K562 (cell line): ENCODE results near the gene MASP1. TPM values are rescaled to one million over a fixed set of nuclear protein-coding genes. Genes with fewer than 3 reads are reported as not detected.

Source experiments
- ATAC-seq: fragments of 200-7000 bp; cut with Tn5 transposase; 3 replicates; pipeline ENCODE4 v1.9.1; 2020; ENCODE audit warnings: moderate library complexity
- BruUV-seq: library from RNA; stranded (reverse); fragments of 400-500 nt; replicated peaks from 2 replicates; lab custom pipeline; 2021; lab: Mats Ljungman, UMichigan
- CTCF ChIA-PET: fragments of 300-600 bp; formaldehyde crosslinking; extraction: SDS; loops from one replicate; lab custom pipeline; 2021; ENCODE audit warnings: low intra/inter-chr PET ratio; lab: Yijun Ruan, JAX
- POLR2A ChIA-PET: fragments of 300-600, 350-650 bp; sonication (Branson Sonifier 250); formaldehyde crosslinking; extraction: SDS; loops from one replicate; lab custom pipeline; 2021; ENCODE audit warnings: antibody characterized with exemption, inconsistent platforms; lab: Yijun Ruan, JAX
- DNase-seq, 4 experiments: peaks; one replicate each; pipeline versions ENCODE4 v3.0.0 to v3.0.0-alpha.2; 2011 to 2018; ENCODE audit warnings: low spot score in 3 of 4, mixed read lengths in 3 of 4; ENCODE audit errors: extremely low read depth in 1 of 4
- FAIRE-seq: peaks from 2 replicates; lab custom pipeline; 2011; peaks lifted over from hg19 to GRCh38; lab: Jason Lieb, UNC
- H2AFZ ChIP-seq: 2 replicates; pipeline ENCODE4 v1.6.0; 2011; ENCODE audit warnings: low read depth, low read length, control low read depth, inconsistent platforms
- H3K27ac ChIP-seq: fragments of 200-600 bp; 3 replicates; pipeline ENCODE4 v1.8.0; 2011; ENCODE audit warnings: low read depth, mild to moderate bottlenecking, control low read depth, inconsistent platforms, low read length, moderate library complexity, mixed read lengths; ENCODE audit errors: extremely low read depth
- H3K27me3 ChIP-seq, 2 experiments: fragments of 300-600 bp in 1 of 2; 2 replicates in 1 of 2; 3 replicates in 1 of 2; pipeline versions ENCODE4 v1.6.0 to v1.8.0; 2011; ENCODE audit warnings: inconsistent platforms in 2 of 2, low read length in 2 of 2, mild to moderate bottlenecking in 1 of 2, mixed read lengths in 1 of 2, moderate library complexity in 1 of 2; ENCODE audit not compliant: control insufficient read depth in 2 of 2, insufficient read depth in 2 of 2
- H3K36me3 ChIP-seq: fragments of 300-600 bp; 3 replicates; pipeline ENCODE4 v1.8.0; 2011; ENCODE audit warnings: mild to moderate bottlenecking, low read length, inconsistent platforms; ENCODE audit not compliant: control insufficient read depth, insufficient read depth
- H3K4me1 ChIP-seq, 2 experiments: fragments of 200-600 bp in 1 of 2; replicated peaks in 1 of 2; 2 replicates in 1 of 2; 3 replicates in 1 of 2; pipeline versions ENCODE4 v1.5.1 to v1.8.0; 2011; ENCODE audit warnings: inconsistent platforms in 2 of 2, low read length in 2 of 2, mild to moderate bottlenecking in 1 of 2, mixed read lengths in 1 of 2, moderate library complexity in 1 of 2; ENCODE audit not compliant: control insufficient read depth in 2 of 2, insufficient read depth in 2 of 2
- H3K4me2 ChIP-seq: 2 replicates; pipeline ENCODE4 v1.6.1; 2011; ENCODE audit warnings: low read length, control low read depth, inconsistent platforms, mixed read lengths; ENCODE audit not compliant: insufficient read depth
- H3K4me3 ChIP-seq: fragments of 200-600 bp; sonication (generic), shearing (Covaris generic); 2 replicates; pipeline ENCODE4 v1.5.1; 2016; ENCODE audit warnings: control low read depth, inconsistent platforms
- H3K79me2 ChIP-seq: fragments of 200-600 bp; 3 replicates; pipeline ENCODE4 v1.8.0; 2011; ENCODE audit warnings: low read length, inconsistent platforms; ENCODE audit not compliant: control insufficient read depth, insufficient read depth
- H3K9ac ChIP-seq, 2 experiments: 2 replicates each; pipeline versions ENCODE4 v1.6.0 to v1.6.1; 2011; ENCODE audit warnings: low read depth in 2 of 2, low read length in 2 of 2, control low read depth in 1 of 2, inconsistent platforms in 1 of 2, mild to moderate bottlenecking in 1 of 2, mixed read lengths in 1 of 2; ENCODE audit not compliant: insufficient read depth in 1 of 2
- H3K9me1 ChIP-seq: one replicate; pipeline ENCODE4 v1.6.0; 2011; ENCODE audit warnings: inconsistent platforms, mild to moderate bottlenecking, low read length, moderate library complexity; ENCODE audit not compliant: control insufficient read depth, insufficient read depth
- H3K9me3 ChIP-seq: replicated peaks from 2 replicates; pipeline ENCODE4 v1.5.1; 2011; ENCODE audit warnings: low read depth, low read length, inconsistent platforms; ENCODE audit not compliant: control insufficient read depth, insufficient read depth
- H4K20me1 ChIP-seq: replicated peaks from 2 replicates; pipeline ENCODE4 v1.6.1; 2011; ENCODE audit warnings: low read length, inconsistent platforms, mixed read lengths; ENCODE audit not compliant: control insufficient read depth, insufficient read depth
- CBFA2T2 ChIP-seq: fragments of 450-650 bp; conservative IDR thresholded peaks from 2 replicates; pipeline ENCODE4 v1.6.1; 2017; ENCODE audit warnings: mild to moderate bottlenecking
- CC2D1A ChIP-seq: fragments of 450-650 bp; IDR thresholded peaks from 2 replicates; pipeline ENCODE4 v1.6.1; 2017; ENCODE audit warnings: mild to moderate bottlenecking
- KAT2B ChIP-seq: IDR thresholded peaks from one replicate; pipeline ENCODE4 v1.6.1; 2012; ENCODE audit warnings: low read depth, mild to moderate bottlenecking, control low read depth, inconsistent platforms, low read length, moderate library complexity
- ZNF41 ChIP-seq: fragments of 250-450 bp; sonication (Bioruptor Pico); conservative IDR thresholded peaks from 2 replicates; pipeline ENCODE4 v1.4.0; 2020; ENCODE audit warnings: mild to moderate bottlenecking
- WGBS: fragments of 100-300 bp; shearing (Covaris generic); methylation state at CpG from one replicate; pipeline ENCODE4 v1.1.6; 2016; ENCODE audit warnings: low coverage, mixed read lengths; ENCODE audit not compliant: insufficient coverage; ENCODE audit errors: missing lambda C conversion rate; 5-methylcytosine and 5-hydroxymethylcytosine counted together
- in situ Hi-C: fragments of 300-500 bp; cut with MboI; formaldehyde crosslinking; loops from 4 replicates; pipeline ENCODE4 v1.15.0; 2018; ENCODE audit warnings: inconsistent platforms, mixed read lengths
- intact Hi-C: fragments of 100-400 bp; cut with micrococcal nuclease; formaldehyde crosslinking; loops from 2 replicates; pipeline ENCODE4 v1.14.2; 2022
- polyA plus RNA-seq, 8 experiments: library from polyadenylated mRNA; depleted of rRNA in 4 of 8; stranded (reverse) in 5 of 8; unstranded in 3 of 8; fragments of >200 nt; fragmentation: Nextera tagmentation in 2 of 8; fragmentation: Illumina TruSeq in 1 of 8; extraction: Ambion mirVana in 2 of 8; extraction: Trizol in 1 of 8; gene quantifications; 2 replicates each; pipeline versions ENCODE4 v1.2.1 to v1.2.3, GENCODE V29; 2011 to 2014; ENCODE audit warnings: inconsistent platforms in 1 of 8, missing spikeins in 1 of 8
- total RNA-seq, 7 experiments: library from RNA; depleted of rRNA in 6 of 7; stranded (reverse); fragments of >200 nt in 6 of 7; fragmentation: Illumina TruSeq in 2 of 7; extraction: Trizol in 2 of 7; gene quantifications; 2 replicates each; pipeline versions ENCODE4 v1.2.1 to v1.2.3, GENCODE V29; 2011 to 2021; ENCODE audit warnings: low replicate concordance in 1 of 7
- TF ChIP-seq, protein P1 (sequence below): IDR thresholded peaks from 2 replicates; pipeline ENCODE4 v1.6.1; 2016; ENCODE audit warnings: missing genetic modification characterization, missing compliant biosample characterization
- TF ChIP-seq, protein P2 (sequence below): fragments of 450-650 bp; formaldehyde crosslinking; IDR thresholded peaks from 2 replicates; pipeline ENCODE4 v1.4.0; 2022; ENCODE audit warnings: missing genetic modification characterization

Gene MASP1
- total and polyA plus RNA-seq, 9 of the 15 experiments (the other 6 are each of a cell fraction or from before 2014, with no cell fraction given) = 0.03 to 0.24 (median 0.20) TPM; not detected in 3

DNA sequence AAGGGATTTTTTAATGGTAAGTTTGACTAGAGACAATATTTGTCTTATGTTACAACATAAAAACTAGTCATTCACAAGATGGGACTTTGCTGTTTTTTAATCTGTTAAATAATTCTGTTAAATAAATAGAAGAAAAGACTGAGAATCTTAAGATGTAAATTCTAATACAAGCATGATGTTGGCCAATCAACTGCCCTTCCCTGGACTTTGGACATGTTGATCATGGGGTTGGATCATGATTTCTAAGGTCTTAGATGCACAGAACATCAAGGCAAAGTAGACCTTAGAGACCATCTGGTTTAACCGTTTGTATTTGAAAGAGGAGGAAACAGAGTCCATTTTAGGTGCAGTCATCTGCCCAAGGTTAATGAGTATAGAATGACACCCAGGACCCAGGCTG lies 10.9 kb downstream of the MASP1 start:
- Histone ChIP-seq H3K4me1 (no peaks in the 10 kb centered on the region), H3K9me3 (no peaks in the 10 kb centered on the region), H3K27me3 (peaks cover 0 to 12% of the 10 kb centered on the region in 2 experiments; a peak in 2 of 5 replicates), H3K4me2 (no peak overlapping the region), H4K20me1 (no peaks in the 10 kb centered on the region), H2AFZ (no peak overlapping the region), H3K9me1 (no peaks in the 10 kb centered on the region), H3K9ac (no peak overlapping the region), H3K36me3 (no peaks in the 10 kb centered on the region), H3K27ac (no peak overlapping the region), H3K79me2 (no peaks in the 10 kb centered on the region), H3K4me3 (no peak overlapping the region)
- 0% methylated on average over 1 of the region's 1 CpG for WGBS
- in situ Hi-C loops = no loop called here
- ChIA-PET POLR2A (no interaction called here), CTCF (no interaction called here)
- TF ChIP-seq ZNF41 (CRISPR knock-in tag) (no peak), CC2D1A (no peak), KAT2B (no peak), CBFA2T2 (no peak)
- TF ChIP-seq, protein P1, sequence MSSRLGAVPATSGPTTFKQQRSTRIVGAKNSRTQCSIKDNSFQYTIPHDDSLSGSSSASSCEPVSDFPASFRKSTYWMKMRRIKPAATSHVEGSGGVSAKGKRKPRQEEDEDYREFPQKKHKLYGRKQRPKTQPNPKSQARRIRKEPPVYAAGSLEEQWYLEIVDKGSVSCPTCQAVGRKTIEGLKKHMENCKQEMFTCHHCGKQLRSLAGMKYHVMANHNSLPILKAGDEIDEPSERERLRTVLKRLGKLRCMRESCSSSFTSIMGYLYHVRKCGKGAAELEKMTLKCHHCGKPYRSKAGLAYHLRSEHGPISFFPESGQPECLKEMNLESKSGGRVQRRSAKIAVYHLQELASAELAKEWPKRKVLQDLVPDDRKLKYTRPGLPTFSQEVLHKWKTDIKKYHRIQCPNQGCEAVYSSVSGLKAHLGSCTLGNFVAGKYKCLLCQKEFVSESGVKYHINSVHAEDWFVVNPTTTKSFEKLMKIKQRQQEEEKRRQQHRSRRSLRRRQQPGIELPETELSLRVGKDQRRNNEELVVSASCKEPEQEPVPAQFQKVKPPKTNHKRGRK (tag) = no peak
- TF ChIP-seq, protein P2, sequence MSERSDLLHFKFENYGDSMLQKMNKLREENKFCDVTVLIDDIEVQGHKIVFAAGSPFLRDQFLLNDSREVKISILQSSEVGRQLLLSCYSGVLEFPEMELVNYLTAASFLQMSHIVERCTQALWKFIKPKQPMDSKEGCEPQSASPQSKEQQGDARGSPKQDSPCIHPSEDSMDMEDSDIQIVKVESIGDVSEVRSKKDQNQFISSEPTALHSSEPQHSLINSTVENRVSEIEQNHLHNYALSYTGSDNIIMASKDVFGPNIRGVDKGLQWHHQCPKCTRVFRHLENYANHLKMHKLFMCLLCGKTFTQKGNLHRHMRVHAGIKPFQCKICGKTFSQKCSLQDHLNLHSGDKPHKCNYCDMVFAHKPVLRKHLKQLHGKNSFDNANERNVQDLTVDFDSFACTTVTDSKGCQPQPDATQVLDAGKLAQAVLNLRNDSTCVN (CRISPR knock-in tag) = no peak
- no peak for FAIRE-seq
- no TSS peak for BruUV-seq
- no peak for ATAC-seq
- intact Hi-C loops = no loop called here
- DNase-seq = no peak
